Ramos (cell line): ENCODE data around the gene OR4A5.

Experiments
- in situ Hi-C: fragments of 300-500 bp; cut with MboI; formaldehyde crosslinking; loops from one replicate; pipeline ENCODE4 v1.14.3; 2022; ENCODE audit warnings: low sequenced_read_pairs; ENCODE audit not compliant: unreplicated experiment

Gene OR4A5, protein sequence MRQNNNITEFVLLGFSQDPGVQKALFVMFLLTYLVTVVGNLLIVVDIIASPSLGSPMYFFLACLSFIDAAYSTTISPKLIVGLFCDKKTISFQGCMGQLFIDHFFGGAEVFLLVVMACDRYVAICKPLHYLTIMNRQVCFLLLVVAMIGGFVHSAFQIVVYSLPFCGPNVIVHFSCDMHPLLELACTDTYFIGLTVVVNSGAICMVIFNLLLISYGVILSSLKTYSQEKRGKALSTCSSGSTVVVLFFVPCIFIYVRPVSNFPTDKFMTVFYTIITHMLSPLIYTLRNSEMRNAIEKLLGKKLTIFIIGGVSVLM

DNA sequence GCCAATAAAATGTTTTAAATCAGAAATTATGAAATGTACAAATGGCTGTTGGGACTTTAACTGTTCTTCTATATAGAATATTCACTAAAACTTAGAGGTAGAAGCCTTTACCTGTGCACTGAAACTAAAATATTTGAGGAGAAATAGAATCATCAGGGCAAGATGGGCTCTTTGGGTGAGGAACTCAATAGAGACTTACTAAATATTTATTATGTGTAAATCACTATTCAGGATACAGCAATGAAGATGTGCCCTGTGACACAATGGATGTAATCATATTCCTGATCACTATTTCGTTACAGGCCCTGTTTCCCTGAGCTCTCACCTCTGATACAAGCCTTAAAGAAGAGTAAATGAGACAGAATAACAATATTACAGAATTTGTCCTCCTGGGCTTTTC lies at the start of gene OR4A5:
OR4A5 (plus strand) TSS at position 301 of the 400 bp plus-strand sequence; CDS start at position 354, 53 bp downstream.
- in situ Hi-C loops = loop anchor here (25.0 kb wide), 2 partner anchors 106 to 456 kb away; no protein-coding TSS in a partner anchor

DNA sequence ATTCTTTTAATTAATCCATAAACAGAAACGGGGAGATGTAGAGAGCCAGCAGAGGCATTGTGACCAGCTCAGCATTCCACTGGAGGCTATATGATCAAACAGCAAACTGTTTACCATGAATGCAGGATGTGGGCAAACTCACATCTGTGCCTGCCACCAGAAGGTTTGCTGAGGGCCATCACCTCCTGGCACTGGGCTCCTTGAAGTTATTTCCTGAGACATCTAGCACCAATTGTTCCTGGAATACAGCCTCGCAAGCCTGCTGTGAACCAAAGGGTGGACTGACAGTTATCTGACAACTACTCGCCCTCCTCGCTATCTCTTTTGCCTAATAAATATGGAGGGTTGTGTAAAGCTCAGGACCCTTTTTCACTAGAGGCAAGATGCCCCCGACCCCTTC lies 13.5 kb downstream of the OR4A5 start:
- in situ Hi-C loops = loop anchor here (25.0 kb wide), 2 partner anchors 92 to 442 kb away; no protein-coding TSS in a partner anchor
